H1 (cell line): ENCODE results near the gene DLST. TPM values are rescaled to one million over a fixed set of nuclear protein-coding genes. Genes with fewer than 3 reads are reported as not detected.

Experiments
- CTCF ChIA-PET: fragments of 300-600 bp; sonication (Branson Sonifier 250); formaldehyde crosslinking; loops from one replicate; lab custom pipeline; 2021; ENCODE audit not compliant: partially characterized antibody; lab: Charles Lee
- POLR2A ChIA-PET: fragments of 300-600 bp; sonication (Branson Sonifier 250); formaldehyde crosslinking; loops from one replicate; lab custom pipeline; 2021; ENCODE audit warnings: inconsistent platforms; ENCODE audit not compliant: partially characterized antibody; lab: Charles Lee
- DNase-seq, 2 experiments: peaks; one replicate each; pipeline versions ENCODE4 v3.0.0 to v3.0.0-alpha.2; 2010 to 2022; ENCODE audit warnings: low spot score in 2 of 2, low read depth in 1 of 2, mixed read lengths in 1 of 2
- FAIRE-seq: peaks from 2 replicates; lab custom pipeline; 2011; peaks lifted over from hg19 to GRCh38; lab: Jason Lieb, UNC
- H2AFZ ChIP-seq: 2 replicates; pipeline ENCODE4 v1.8.1; 2012; ENCODE audit warnings: low read length, inconsistent platforms
- H2AK5ac ChIP-seq: 2 replicates; pipeline ENCODE4 v1.6.1; 2013; ENCODE audit warnings: low read depth, low read length
- H2BK120ac ChIP-seq: replicated peaks from 2 replicates; pipeline ENCODE3; 2013; ENCODE audit warnings: low read depth, low read length, inconsistent platforms
- H2BK12ac ChIP-seq: 2 replicates; pipeline ENCODE4 v1.6.1; 2013; ENCODE audit warnings: low read depth, low read length
- H2BK15ac ChIP-seq: 2 replicates; pipeline ENCODE4 v1.6.1; 2013; ENCODE audit warnings: low read length
- H2BK20ac ChIP-seq: 2 replicates; pipeline ENCODE4 v1.6.1; 2013; ENCODE audit warnings: low read length
- H2BK5ac ChIP-seq: 2 replicates; pipeline ENCODE4 v1.6.1; 2013; ENCODE audit warnings: low read depth, low read length
- H3K14ac ChIP-seq: 2 replicates; pipeline ENCODE4 v1.6.1; 2013; ENCODE audit warnings: inconsistent platforms; ENCODE audit not compliant: insufficient read length
- H3K18ac ChIP-seq: 2 replicates; pipeline ENCODE4 v1.6.1; 2013; ENCODE audit warnings: low read length; ENCODE audit errors: extremely low read depth
- H3K23ac ChIP-seq: 2 replicates; pipeline ENCODE4 v1.6.1; 2013; ENCODE audit warnings: inconsistent platforms; ENCODE audit not compliant: insufficient read length
- H3K23me2 ChIP-seq: 2 replicates; pipeline ENCODE4 v1.6.1; 2013; ENCODE audit warnings: low read depth, low read length
- H3K27ac ChIP-seq: 2 replicates; pipeline ENCODE4 v1.6.1; 2011; ENCODE audit warnings: low read depth, low read length, inconsistent platforms
- H3K27me3 ChIP-seq, 4 experiments: replicated peaks in 1 of 4; 1 replicate in 1 of 4; 2 replicates in 3 of 4; pipeline versions ENCODE4 v1.6.1 to v1.8.1; 2011 to 2013; ENCODE audit warnings: low read length in 3 of 4, mild to moderate bottlenecking in 3 of 4, inconsistent platforms in 2 of 4, mixed read lengths in 2 of 4, moderate library complexity in 1 of 4; ENCODE audit not compliant: control insufficient read depth in 3 of 4, insufficient read depth in 3 of 4; ENCODE audit errors: extremely low read depth in 1 of 4
- H3K36me3 ChIP-seq, 4 experiments: 2 replicates each; pipeline versions ENCODE4 v1.6.1 to v1.8.1; 2011 to 2013; ENCODE audit warnings: mild to moderate bottlenecking in 4 of 4, low read length in 3 of 4, moderate library complexity in 2 of 4, control low read depth in 1 of 4, inconsistent platforms in 1 of 4; ENCODE audit not compliant: insufficient read depth in 4 of 4, control insufficient read depth in 2 of 4
- H3K4ac ChIP-seq: replicated peaks from 2 replicates; pipeline ENCODE3; 2013; ENCODE audit warnings: low read length, low read depth, mixed read lengths, inconsistent platforms; ENCODE audit not compliant: insufficient read length
- H3K4me1 ChIP-seq, 4 experiments: replicated peaks in 1 of 4; 1 replicate in 1 of 4; 2 replicates in 3 of 4; pipeline versions ENCODE4 v1.6.1 to v1.8.1; 2011 to 2013; ENCODE audit warnings: low read length in 3 of 4, inconsistent platforms in 2 of 4, mixed read lengths in 1 of 4; ENCODE audit not compliant: insufficient read depth in 4 of 4, control insufficient read depth in 3 of 4
- H3K4me2 ChIP-seq, 2 experiments: 2 replicates each; pipeline versions ENCODE4 v1.6.1 to v1.8.1; 2011 to 2013; ENCODE audit warnings: low read depth in 2 of 2, low read length in 2 of 2, control low read depth in 1 of 2, inconsistent platforms in 1 of 2, mild to moderate bottlenecking in 1 of 2; ENCODE audit not compliant: insufficient read depth in 1 of 2
- H3K4me3 ChIP-seq, 4 experiments: fragments of 200-600, 300-600 bp in 1 of 4; sonication (generic), shearing (Covaris generic), sonication (Bioruptor Twin) in 1 of 4; 2 replicates each; pipeline versions ENCODE4 v1.5.1 to v1.8.1; 2011 to 2016; ENCODE audit warnings: low read length in 4 of 4, low read depth in 3 of 4, control low read depth in 2 of 4, inconsistent platforms in 2 of 4, mild to moderate bottlenecking in 2 of 4, mixed read lengths in 1 of 4, moderate library complexity in 1 of 4; ENCODE audit not compliant: insufficient read depth in 2 of 4; ENCODE audit errors: extremely low read depth in 1 of 4
- H3K56ac ChIP-seq: replicated peaks from 2 replicates; pipeline ENCODE3; 2013; ENCODE audit warnings: low read depth, mild to moderate bottlenecking, mixed read lengths, low read length, inconsistent platforms; ENCODE audit not compliant: insufficient read length
- H3K79me1 ChIP-seq: 2 replicates; pipeline ENCODE4 v1.6.1; 2013; ENCODE audit warnings: low read depth, low read length, control low read depth
- H3K79me2 ChIP-seq, 2 experiments: 2 replicates each; pipeline versions ENCODE4 v1.6.1 to v1.8.1; 2012 to 2013; ENCODE audit warnings: low read length in 2 of 2, mild to moderate bottlenecking in 2 of 2, inconsistent platforms in 1 of 2; ENCODE audit not compliant: insufficient read depth in 2 of 2, control insufficient read depth in 1 of 2
- H3K9ac ChIP-seq, 4 experiments: replicated peaks in 1 of 4; 1 replicate in 1 of 4; 2 replicates in 3 of 4; pipeline versions ENCODE4 v1.6.1 to v1.8.1; 2011 to 2013; ENCODE audit warnings: low read depth in 3 of 4, low read length in 3 of 4, control low read depth in 2 of 4, mild to moderate bottlenecking in 2 of 4, moderate library complexity in 2 of 4, inconsistent platforms in 1 of 4; ENCODE audit errors: extremely low read depth in 1 of 4
- H3K9me3 ChIP-seq, 2 experiments: 2 replicates each; pipeline versions ENCODE4 v1.6.1 to v1.8.1; 2012 to 2013; ENCODE audit warnings: mild to moderate bottlenecking in 2 of 2, moderate library complexity in 2 of 2, control low read depth in 1 of 2, inconsistent platforms in 1 of 2, low read depth in 1 of 2, low read length in 1 of 2, mixed read lengths in 1 of 2; ENCODE audit not compliant: insufficient read depth in 2 of 2
- H4K20me1 ChIP-seq, 2 experiments: replicated peaks in 1 of 2; 2 replicates each; pipeline versions ENCODE3 to v1.8.1; 2011 to 2013; ENCODE audit warnings: inconsistent platforms in 2 of 2, low read length in 2 of 2, mild to moderate bottlenecking in 1 of 2; ENCODE audit not compliant: insufficient read depth in 2 of 2, control insufficient read depth in 1 of 2
- H4K5ac ChIP-seq: 2 replicates; pipeline ENCODE4 v1.6.1; 2013; ENCODE audit warnings: low read length, low read depth, mixed read lengths, inconsistent platforms; ENCODE audit not compliant: insufficient read length
- H4K8ac ChIP-seq: 2 replicates; pipeline ENCODE4 v1.8.0; 2013; ENCODE audit warnings: mild to moderate bottlenecking, moderate library complexity, low read length, inconsistent platforms; ENCODE audit not compliant: insufficient read depth; ENCODE audit errors: extremely low read depth
- H4K91ac ChIP-seq: replicated peaks from 2 replicates; pipeline ENCODE3; 2013; ENCODE audit warnings: low read length, mixed read lengths, inconsistent platforms; ENCODE audit not compliant: insufficient read length
- SRF ChIP-seq: IDR thresholded peaks from 2 replicates; pipeline ENCODE4 v1.6.1; 2011; ENCODE audit warnings: mild to moderate bottlenecking, low read depth, low read length, moderate library complexity
- WGBS, 2 experiments: shearing (Covaris generic) in 1 of 2; methylation state at CpG; one replicate each; pipeline versions ENCODE4 v1.1.6 to v1.1.7; 2013 to 2015; ENCODE audit warnings: low lambda C conversion rate in 2 of 2, mixed read lengths in 2 of 2, inconsistent platforms in 1 of 2, low coverage in 1 of 2, missing lambda C conversion rate in 1 of 2; ENCODE audit not compliant: insufficient replicate concordance in 2 of 2, insufficient coverage in 1 of 2, insufficient read length in 1 of 2; ENCODE audit errors: extremely low coverage in 1 of 2, missing lambda C conversion rate in 1 of 2; 5-methylcytosine and 5-hydroxymethylcytosine counted together
- polyA plus RNA-seq, 7 experiments: library from polyadenylated mRNA; depleted of rRNA in 3 of 7; stranded (reverse) in 5 of 7; unstranded in 2 of 7; fragments of >200 nt in 5 of 7; fragments of 200-250 nt in 2 of 7; gene quantifications; 1 replicate in 5 of 7; 2 replicates in 1 of 7; 4 replicates in 1 of 7; pipeline versions ENCODE4 v1.2.1 to v1.2.3, GENCODE V29; 2011 to 2013; ENCODE audit warnings: missing spikeins in 2 of 7, mixed read lengths in 2 of 7
- total RNA-seq: library from RNA; stranded (reverse); fragmentation: NEBNext Ultra II Directional; extraction: Animal tissue kit (Norgen Biotek cat#: 25700); gene quantifications from 2 replicates; pipeline ENCODE4 v1.2.1, GENCODE V29; 2021
- TF ChIP-seq, protein P1 (sequence below): IDR thresholded peaks from 2 replicates; pipeline ENCODE4 v1.6.1; 2012; ENCODE audit warnings: inconsistent platforms
- TF ChIP-seq, protein P2 (sequence below): IDR thresholded peaks from 2 replicates; pipeline ENCODE4 v1.6.1; 2012; ENCODE audit warnings: inconsistent platforms

Gene DLST
- total and polyA plus RNA-seq, 2 of the 8 experiments (the other 6 are each of a cell fraction or from before 2014, with no cell fraction given) = 96.5 to 117 TPM

DNA sequence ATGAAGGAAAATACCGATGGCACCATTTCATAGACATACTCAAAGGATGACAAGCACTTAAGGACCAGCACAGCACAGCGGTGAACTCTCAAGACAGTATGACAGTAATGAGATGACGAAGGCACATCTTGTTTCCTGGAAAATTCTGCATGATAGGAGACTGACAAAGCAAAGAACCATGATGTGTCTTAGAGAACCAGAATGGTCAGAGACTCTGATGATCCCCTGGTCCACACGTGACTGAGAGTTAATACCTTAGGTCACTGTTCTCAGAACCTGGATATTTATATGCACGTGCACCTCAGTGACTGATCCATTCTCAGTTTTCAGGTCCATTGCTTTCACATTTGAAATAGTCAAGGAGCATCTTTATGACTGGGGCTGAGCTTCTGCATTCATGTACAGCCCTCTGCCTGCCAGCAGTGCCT lies 41.1 kb upstream of the DLST start:
- ChIA-PET CTCF (interaction anchor here (1.7 kb wide), 1 partner anchor 65 kb away, joined by 5 read pairs; no protein-coding TSS in a partner anchor), POLR2A (interaction anchor here (0.7 kb wide), 1 partner anchor 16 kb away, joined by 3 read pairs; no protein-coding TSS in a partner anchor)
- H4K20me1 ChIP-seq = no peaks in the 10 kb centered on the region
- H3K4me2 ChIP-seq = no peak overlapping the region
- no peaks in the 10 kb centered on the region for H3K23me2 ChIP-seq
- H3K14ac ChIP-seq = no peak overlapping the region
- no peaks in the 10 kb centered on the region for H3K9me3 ChIP-seq
- no peak overlapping the region for H4K8ac ChIP-seq
- H3K36me3 ChIP-seq = peaks cover 0 to 18% (median 2%) of the 10 kb centered on the region in 4 experiments; a peak in 1 of 8 replicates
- H3K79me2 ChIP-seq = no peaks in the 10 kb centered on the region
- FAIRE-seq = no peak
- H3K18ac ChIP-seq = no peak overlapping the region
- WGBS, 2 experiments = 88% methylated on average over 5 of the region's 5 CpGs; no CpG with 5 or more reads in 1 of the 2 experiments
- no peak overlapping the region for H2BK5ac ChIP-seq
- no peaks in the 10 kb centered on the region for H3K79me1 ChIP-seq
- no peak overlapping the region for H3K23ac ChIP-seq
- H3K4me3 ChIP-seq = no peak overlapping the region
- no peaks in the 10 kb centered on the region for H3K27me3 ChIP-seq
- no peak overlapping the region for H3K27ac ChIP-seq
- H4K5ac ChIP-seq = no peak overlapping the region
- H3K56ac ChIP-seq = no peak overlapping the region
- no peak overlapping the region for H2AK5ac ChIP-seq
- H2AFZ ChIP-seq = no peak overlapping the region
- no peak overlapping the region for H3K4ac ChIP-seq
- DNase-seq = no peak
- TF ChIP-seq, protein P1, sequence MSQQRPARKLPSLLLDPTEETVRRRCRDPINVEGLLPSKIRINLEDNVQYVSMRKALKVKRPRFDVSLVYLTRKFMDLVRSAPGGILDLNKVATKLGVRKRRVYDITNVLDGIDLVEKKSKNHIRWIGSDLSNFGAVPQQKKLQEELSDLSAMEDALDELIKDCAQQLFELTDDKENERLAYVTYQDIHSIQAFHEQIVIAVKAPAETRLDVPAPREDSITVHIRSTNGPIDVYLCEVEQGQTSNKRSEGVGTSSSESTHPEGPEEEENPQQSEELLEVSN = no peak
- TF ChIP-seq, protein P2, sequence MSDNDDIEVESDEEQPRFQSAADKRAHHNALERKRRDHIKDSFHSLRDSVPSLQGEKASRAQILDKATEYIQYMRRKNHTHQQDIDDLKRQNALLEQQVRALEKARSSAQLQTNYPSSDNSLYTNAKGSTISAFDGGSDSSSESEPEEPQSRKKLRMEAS = no peak
- TF ChIP-seq SRF = no peak
- no peak overlapping the region for H2BK20ac ChIP-seq
- no peak overlapping the region for H2BK120ac ChIP-seq
- no peak overlapping the region for H2BK15ac ChIP-seq
- H3K4me1 ChIP-seq = no peaks in the 10 kb centered on the region
- no peak overlapping the region for H2BK12ac ChIP-seq
- H3K9ac ChIP-seq = no peak overlapping the region
- no peak overlapping the region for H4K91ac ChIP-seq
